Activated CD8-positive, alpha-beta T cell treated with anti-CD3 and anti-CD28 coated beads, Interleukin-2, amount 10 ng/mL, durations not matched to agents 7 days and 5 days (primary cell): ENCODE measurements around the gene DUSP8. TPM values are rescaled to one million over a fixed set of nuclear protein-coding genes. Genes with fewer than 3 reads are reported as not detected.
A peak's percentile ranks its signal among the peaks of the same experiment; 100 is the strongest.

Source experiments
- ATAC-seq: fragments of 150-1000 bp; cut with Tn5 transposase; one replicate; pipeline ENCODE4 v1.10.0; 2021; ENCODE audit warnings: moderate library complexity
- CTCF ChIA-PET: fragments of 350-600 bp; sonication (Branson Sonifier 250); formaldehyde crosslinking; loops from one replicate; lab custom pipeline; 2021; ENCODE audit warnings: antibody characterized with exemption; lab: Charles Lee
- POLR2A ChIA-PET: fragments of 350-600 bp; sonication (Branson Sonifier 250); formaldehyde crosslinking; loops from one replicate; lab custom pipeline; 2021; ENCODE audit warnings: antibody characterized with exemption; lab: Charles Lee
- DNase-seq: peaks from one replicate; pipeline ENCODE4 v3.0.0-alpha.2; 2020
- H3K27ac Mint-ChIP-seq: one replicate; pipeline ENCODE4 v1.8.0; 2021; ENCODE audit warnings: mild to moderate bottlenecking, mixed read lengths
- H3K27me3 Mint-ChIP-seq: one replicate; pipeline ENCODE4 v1.8.0; 2021; ENCODE audit warnings: low read depth, mixed read lengths
- H3K36me3 Mint-ChIP-seq: one replicate; pipeline ENCODE4 v1.8.0; 2021; ENCODE audit warnings: low read depth, mixed read lengths
- H3K4me1 Mint-ChIP-seq: one replicate; pipeline ENCODE4 v1.8.0; 2021; ENCODE audit warnings: low read depth, mixed read lengths
- H3K4me3 Mint-ChIP-seq: one replicate; pipeline ENCODE4 v1.8.0; 2021; ENCODE audit warnings: mild to moderate bottlenecking, mixed read lengths
- H3K9me3 Mint-ChIP-seq: one replicate; pipeline ENCODE4 v1.8.0; 2022; ENCODE audit warnings: mixed read lengths; ENCODE audit not compliant: insufficient read depth
- total RNA-seq, 2 experiments: library from RNA; stranded (reverse); gene quantifications; one replicate each; pipeline ENCODE4 v1.2.3, GENCODE V29; 2021

Gene DUSP8
- total RNA-seq, 2 experiments from 2014 or later, result 0.13 TPM

DNA sequence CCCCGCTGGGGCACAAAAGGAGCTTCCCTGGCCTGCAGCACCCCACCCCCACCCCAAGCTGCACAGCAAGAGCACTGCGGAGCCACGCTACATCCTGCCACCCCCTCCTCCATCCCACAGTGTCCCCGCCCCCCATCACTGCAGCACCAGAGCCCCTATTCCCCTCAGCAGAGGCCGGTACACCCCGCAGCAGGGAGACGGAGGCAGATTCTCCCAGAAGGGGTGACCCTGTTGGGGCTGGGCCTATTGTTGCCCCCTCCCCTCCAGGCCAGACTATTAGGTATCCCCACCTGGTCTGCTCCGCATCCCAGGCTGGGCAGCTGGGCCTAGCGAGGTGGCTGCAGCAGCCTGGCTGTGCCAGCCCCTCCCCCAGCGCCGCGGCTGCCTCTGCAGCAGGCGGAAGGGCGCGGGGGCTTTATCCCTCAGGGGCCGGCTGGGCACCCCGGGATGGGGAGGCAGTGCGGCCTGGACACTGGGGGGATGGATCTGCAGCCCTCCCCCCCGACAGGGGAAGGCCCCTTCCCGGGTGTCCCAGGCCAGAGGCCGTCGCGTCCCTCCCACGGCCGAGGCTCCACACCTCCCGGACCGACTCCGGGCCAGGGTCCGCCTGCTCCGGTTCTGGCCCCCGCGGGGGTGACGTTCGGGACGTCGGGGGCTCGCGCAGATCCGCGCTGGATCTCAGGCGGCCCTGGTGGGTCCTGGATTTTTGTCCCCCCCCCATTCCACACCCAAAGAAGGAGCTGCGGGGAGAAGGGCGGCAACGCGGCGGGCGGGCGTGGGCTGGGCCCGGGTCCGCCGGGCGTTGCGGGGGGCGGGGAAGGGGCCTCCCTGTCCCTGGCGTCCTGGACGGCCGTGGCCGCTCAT is 943 bp downstream of the DUSP8 start:
- Mint-ChIP-seq H3K4me1 (peaks cover 15% of the 10 kb centered on the region), H3K27me3 (peaks cover 28% of the 10 kb centered on the region), H3K27ac (no peak overlapping the region), H3K4me3 (peak overlapping the region; percentile 43), H3K9me3 (no peaks in the 10 kb centered on the region), H3K36me3 (no peaks in the 10 kb centered on the region)
- DNase-seq (no peak), ATAC-seq (no peak)
- CTCF ChIA-PET, result no interaction called here
- POLR2A ChIA-PET, result no interaction called here

DNA sequence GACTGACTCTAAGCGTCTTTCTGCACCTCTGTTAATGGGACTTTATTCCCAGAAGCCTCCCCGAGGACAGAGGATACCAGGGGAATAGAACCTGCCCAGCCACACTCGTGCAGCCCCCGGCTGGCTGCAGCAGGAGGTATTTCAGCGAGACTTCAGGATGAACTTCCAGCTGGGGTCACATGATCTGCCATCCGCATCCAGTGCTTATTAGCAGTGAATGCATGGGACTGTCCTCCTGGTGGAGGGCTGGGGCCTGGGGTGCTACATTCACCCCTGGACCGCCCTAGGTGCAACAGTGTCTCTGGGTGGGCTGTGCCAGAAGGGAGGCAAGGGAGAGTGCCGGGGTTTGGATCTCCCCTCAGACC is 1.6 kb downstream of the DUSP8 start:
- DNase-seq, result no peak
- peak overlapping the region; percentile 43 for H3K4me3 Mint-ChIP-seq
- CTCF ChIA-PET, result no interaction called here
- H3K27me3 Mint-ChIP-seq, result peaks cover 27% of the 10 kb centered on the region
- POLR2A ChIA-PET, result no interaction called here
- H3K9me3 Mint-ChIP-seq, result no peaks in the 10 kb centered on the region
- H3K36me3 Mint-ChIP-seq, result no peaks in the 10 kb centered on the region
- ATAC-seq, result no peak
- peaks cover 15% of the 10 kb centered on the region for H3K4me1 Mint-ChIP-seq
- no peak overlapping the region for H3K27ac Mint-ChIP-seq

DNA sequence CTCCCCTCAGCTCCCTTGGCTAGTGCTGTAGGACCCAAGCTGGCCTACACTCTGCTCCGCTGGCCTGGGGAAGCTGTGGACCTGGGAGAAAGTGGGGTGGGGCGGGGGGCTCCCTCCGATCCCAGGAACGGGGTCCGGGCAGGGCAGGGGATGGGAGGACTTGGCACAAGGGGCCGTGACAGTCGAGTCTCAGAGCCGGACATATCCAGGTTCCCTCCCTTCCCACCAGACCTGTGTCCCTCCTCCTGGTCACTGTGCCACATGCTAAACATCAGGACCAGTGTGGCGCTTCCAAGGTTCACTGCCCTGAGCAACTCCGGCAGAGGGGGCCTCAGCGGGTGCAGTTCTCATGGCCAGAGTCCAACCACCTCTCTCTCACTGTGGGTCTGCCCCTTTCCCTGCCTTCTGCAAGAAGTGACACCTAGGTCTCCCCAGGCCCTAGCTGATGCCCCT is 2.0 kb downstream of the DUSP8 start:
- DNase-seq (no peak), ATAC-seq (no peak)
- CTCF ChIA-PET, result no interaction called here
- Mint-ChIP-seq H3K4me3 (no peak overlapping the region), H3K4me1 (peaks cover 14% of the 10 kb centered on the region), H3K27ac (no peak overlapping the region), H3K27me3 (peaks cover 22% of the 10 kb centered on the region), H3K9me3 (no peaks in the 10 kb centered on the region), H3K36me3 (no peaks in the 10 kb centered on the region)
- POLR2A ChIA-PET, result no interaction called here

GRCh38 chr11:1569251-1569780 is 2.8 kb downstream of the DUSP8 start:
- Mint-ChIP-seq H3K4me1 (peaks cover 11% of the 10 kb centered on the region), H3K36me3 (no peaks in the 10 kb centered on the region), H3K27ac (no peak overlapping the region), H3K4me3 (no peak overlapping the region), H3K9me3 (no peaks in the 10 kb centered on the region), H3K27me3 (peaks cover 21% of the 10 kb centered on the region)
- no peak for DNase-seq
- ATAC-seq, result no peak
- POLR2A ChIA-PET, result no interaction called here
- CTCF ChIA-PET, result interaction anchor here (1.7 kb wide), 1 partner anchor 22 kb away, joined by 4 read pairs; no protein-coding TSS in a partner anchor

DNA sequence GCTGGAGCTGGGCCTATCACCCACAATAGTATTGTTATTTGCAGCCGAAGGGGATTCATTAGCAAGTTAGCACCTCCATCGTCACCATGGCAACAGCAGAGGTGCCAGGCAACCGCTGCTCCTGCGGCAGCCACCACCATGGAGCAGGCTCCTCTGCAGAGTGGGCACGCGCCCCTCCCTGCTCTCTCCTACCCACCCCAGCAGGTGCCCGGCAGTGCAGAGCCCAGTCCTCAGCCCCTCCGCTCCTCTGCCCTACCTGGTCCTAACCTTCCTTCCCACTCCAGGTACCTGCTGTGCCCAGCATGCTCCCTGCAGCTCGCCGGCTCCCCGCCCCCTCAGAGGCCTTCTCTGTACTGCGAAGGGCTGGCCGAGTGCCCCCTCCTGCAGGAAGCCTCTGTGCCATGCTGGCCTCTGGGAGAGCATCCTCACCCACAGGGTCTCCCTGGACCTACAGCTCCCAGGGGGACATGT is 3.6 kb downstream of the DUSP8 start:
- ATAC-seq, result no peak
- H3K36me3 Mint-ChIP-seq, result no peaks in the 10 kb centered on the region
- H3K27me3 Mint-ChIP-seq, result peaks cover 14% of the 10 kb centered on the region
- no peaks in the 10 kb centered on the region for H3K9me3 Mint-ChIP-seq
- no peak overlapping the region for H3K27ac Mint-ChIP-seq
- no peak overlapping the region for H3K4me3 Mint-ChIP-seq
- peak; percentile 42 for DNase-seq
- peaks cover 6% of the 10 kb centered on the region for H3K4me1 Mint-ChIP-seq
- ChIA-PET CTCF (interaction anchor here (1.7 kb wide), 1 partner anchor 22 kb away, joined by 4 read pairs; no protein-coding TSS in a partner anchor), POLR2A (no interaction called here)

DNA sequence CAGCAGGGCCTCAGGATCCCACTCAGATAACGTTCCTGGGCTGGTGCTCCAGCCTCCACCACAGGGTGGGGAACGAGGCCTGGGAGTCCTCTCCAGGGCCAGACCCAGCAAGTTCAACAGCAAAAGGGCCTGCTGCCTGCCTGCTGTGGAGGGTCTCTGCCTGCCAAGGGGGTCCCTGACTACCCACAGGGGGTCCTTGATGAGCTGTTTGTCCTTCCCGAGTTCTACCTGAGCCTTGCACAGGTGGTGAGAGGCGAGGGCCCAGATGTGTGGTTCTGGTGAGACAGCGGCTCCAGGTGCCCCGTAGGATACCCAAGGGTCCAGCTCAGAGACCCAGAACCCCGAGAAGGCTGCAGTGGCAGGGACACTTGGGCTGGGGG is 4.4 kb downstream of the DUSP8 start:
- DNase-seq (no peak), ATAC-seq (no peak)
- POLR2A ChIA-PET, result no interaction called here
- peaks cover 4% of the 10 kb centered on the region for H3K4me1 Mint-ChIP-seq
- no peak overlapping the region for H3K4me3 Mint-ChIP-seq
- H3K36me3 Mint-ChIP-seq, result no peaks in the 10 kb centered on the region
- CTCF ChIA-PET, result interaction anchor here (1.7 kb wide), 1 partner anchor 21 kb away, joined by 4 read pairs; no protein-coding TSS in a partner anchor
- H3K27ac Mint-ChIP-seq, result peak overlapping the region; percentile 43
- H3K27me3 Mint-ChIP-seq, result peaks cover 11% of the 10 kb centered on the region
- H3K9me3 Mint-ChIP-seq, result no peaks in the 10 kb centered on the region

- ATAC-seq (no peak), DNase-seq (no peak)
- Mint-ChIP-seq H3K4me3 (no peak overlapping the region), H3K36me3 (no peaks in the 10 kb centered on the region), H3K27ac (peak overlapping the region; percentile 46), H3K27me3 (peaks cover 11% of the 10 kb centered on the region), H3K4me1 (peaks cover 4% of the 10 kb centered on the region), H3K9me3 (no peaks in the 10 kb centered on the region)
- CTCF ChIA-PET, result no interaction called here
- POLR2A ChIA-PET, result no interaction called here
Observed at GRCh38 chr11:1567052-1567720, 4.9 kb downstream of the DUSP8 start.

- peaks cover 11% of the 10 kb centered on the region for H3K27me3 Mint-ChIP-seq
- no peaks in the 10 kb centered on the region for H3K9me3 Mint-ChIP-seq
- POLR2A ChIA-PET, result no interaction called here
Observed at GRCh38 chr11:1566381-1567051, 5.6 kb downstream of the DUSP8 start.

GRCh38 chr11:1565904-1566247 is 6.2 kb downstream of the DUSP8 start:
- Mint-ChIP-seq H3K27me3 (peaks cover 10% of the 10 kb centered on the region), H3K9me3 (no peaks in the 10 kb centered on the region), H3K36me3 (no peaks in the 10 kb centered on the region), H3K4me3 (no peak overlapping the region), H3K4me1 (peaks cover 3% of the 10 kb centered on the region), H3K27ac (no peak overlapping the region)
- CTCF ChIA-PET, result interaction anchor here (2.5 kb wide), 1 partner anchor 9 kb away, joined by 20 read pairs; no protein-coding TSS in a partner anchor
- POLR2A ChIA-PET, result no interaction called here
- ATAC-seq, result no peak
- no peak for DNase-seq

More at GRCh38 chr11:1566381-1567051, 5.6 kb downstream of the DUSP8 start:
- Mint-ChIP-seq H3K36me3 (no peaks in the 10 kb centered on the region), H3K4me3 (no peak overlapping the region), H3K27ac (peak overlapping the region; percentile 46), H3K4me1 (peaks cover 4% of the 10 kb centered on the region)
- DNase-seq, result no peak
- CTCF ChIA-PET, result interaction anchor here (2.5 kb wide), 1 partner anchor 8 kb away, joined by 20 read pairs; no protein-coding TSS in a partner anchor
- ATAC-seq, result no peak

- Mint-ChIP-seq H3K4me1 (no peaks in the 10 kb centered on the region), H3K27me3 (peaks cover 7% of the 10 kb centered on the region), H3K27ac (no peak overlapping the region), H3K4me3 (no peak overlapping the region), H3K9me3 (no peaks in the 10 kb centered on the region), H3K36me3 (no peaks in the 10 kb centered on the region)
- CTCF ChIA-PET, result interaction anchor here (2.5 kb wide), 1 partner anchor 9 kb away, joined by 20 read pairs; no protein-coding TSS in a partner anchor
- ATAC-seq (no peak), DNase-seq (no peak)
- POLR2A ChIA-PET, result no interaction called here
Observed at GRCh38 chr11:1565173-1565903, 6.7 kb downstream of the DUSP8 start.
